Chondrocyte (in vitro differentiated cells): Measurements from ENCODE around the gene TUBG1. TPM values are rescaled to one million over a fixed set of nuclear protein-coding genes. Genes with fewer than 3 reads are reported as not detected.
A peak's percentile ranks its signal among the peaks of the same experiment; 100 is the strongest.

Experiments
- DNase-seq: peaks from one replicate; pipeline ENCODE4 v3.0.0; 2021; ENCODE audit warnings: mixed read lengths, low spot score
- H3K27ac Mint-ChIP-seq: one replicate; pipeline ENCODE4 v1.8.0; 2021; ENCODE audit warnings: mild to moderate bottlenecking, moderate library complexity, mixed read lengths; ENCODE audit not compliant: unreplicated experiment
- H3K27me3 Mint-ChIP-seq: 2 replicates; pipeline ENCODE4 v1.8.0; 2021; ENCODE audit warnings: low read depth, mixed read lengths
- H3K36me3 Mint-ChIP-seq: 2 replicates; pipeline ENCODE4 v1.8.0; 2021; ENCODE audit warnings: low read depth, mixed read lengths
- H3K4me1 Mint-ChIP-seq: 2 replicates; pipeline ENCODE4 v1.8.0; 2021; ENCODE audit warnings: low read depth, mild to moderate bottlenecking, mixed read lengths
- H3K4me3 Mint-ChIP-seq: one replicate; pipeline ENCODE4 v1.8.0; 2021; ENCODE audit warnings: mild to moderate bottlenecking, moderate library complexity, mixed read lengths; ENCODE audit not compliant: unreplicated experiment
- H3K9me3 Mint-ChIP-seq: 2 replicates; pipeline ENCODE4 v1.8.0; 2021; ENCODE audit warnings: low read depth, mixed read lengths
- long read RNA-seq: library from polyadenylated mRNA; stranded (forward); transcript quantifications from one replicate; pipeline ENCODE4 v2.0.0, GENCODE V29; 2021
- total RNA-seq: library from RNA; stranded (reverse); gene quantifications from 3 replicates; pipeline ENCODE4 v1.2.1, GENCODE V29; 2021
- TF ChIP-seq, protein P1 (sequence below): fragments of 200-600 bp; sonication (generic); IDR thresholded peaks from 2 replicates; pipeline ENCODE4 v1.5.0; 2021; ENCODE audit warnings: antibody characterized with exemption, mild to moderate bottlenecking, moderate library complexity

Gene TUBG1
- total RNA-seq: 41.1 to 70.4 TPM (median 41.6 TPM) in 3 replicates
- long read RNA-seq, transcript TUBG1-201 (11 exons, 1,611 nt): major isoform, 89 of 103 reads
- long read RNA-seq, partial matches to known transcripts: 7 of 103 reads
- long read RNA-seq, other reads (novel, unspliced or antisense): 7 of 103 reads

DNA sequence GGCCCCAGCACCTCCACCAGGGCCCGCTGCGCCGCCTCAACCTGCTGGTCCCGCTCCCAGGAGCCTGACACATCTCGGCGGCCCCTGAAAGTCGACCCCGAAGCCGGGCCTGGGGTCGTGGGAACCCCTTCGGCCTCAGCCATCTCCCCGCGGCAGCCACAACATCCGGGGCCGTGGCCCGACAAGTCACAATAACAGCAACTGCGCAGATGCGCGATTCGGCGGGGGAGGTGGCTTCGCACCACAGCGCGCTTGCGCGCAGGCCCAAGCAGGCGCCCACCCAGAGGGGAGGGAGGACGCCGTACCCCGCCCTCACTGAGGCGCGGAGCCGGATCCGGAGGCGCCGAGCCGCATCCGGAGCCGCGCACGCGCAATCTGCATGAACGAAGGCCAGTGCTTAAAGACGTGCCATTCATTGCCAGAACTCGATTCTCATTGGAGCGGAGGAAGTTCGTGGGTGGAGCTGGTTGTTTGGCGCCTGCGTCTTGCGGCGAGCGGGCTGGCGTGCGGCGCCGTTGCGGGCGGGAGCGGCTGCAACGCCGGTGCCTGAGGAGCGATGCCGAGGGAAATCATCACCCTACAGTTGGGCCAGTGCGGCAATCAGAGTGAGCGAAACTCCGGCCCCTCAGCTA is at the start of gene TUBG1, which contains the start of gene RETREG3:
TUBG1 (plus strand) TSS at position 502 of the 632 bp plus-strand sequence; CDS start at position 557, 55 bp downstream.
RETREG3 (minus strand) TSS at position 193 of the 632 bp plus-strand sequence; CDS start at position 143, 50 bp downstream.
- peak within 1 kb of the TSS; percentile 98 for H3K27ac Mint-ChIP-seq
- H3K27me3 Mint-ChIP-seq: no peaks in the 10 kb centered on the region
- TF ChIP-seq, protein P1, sequence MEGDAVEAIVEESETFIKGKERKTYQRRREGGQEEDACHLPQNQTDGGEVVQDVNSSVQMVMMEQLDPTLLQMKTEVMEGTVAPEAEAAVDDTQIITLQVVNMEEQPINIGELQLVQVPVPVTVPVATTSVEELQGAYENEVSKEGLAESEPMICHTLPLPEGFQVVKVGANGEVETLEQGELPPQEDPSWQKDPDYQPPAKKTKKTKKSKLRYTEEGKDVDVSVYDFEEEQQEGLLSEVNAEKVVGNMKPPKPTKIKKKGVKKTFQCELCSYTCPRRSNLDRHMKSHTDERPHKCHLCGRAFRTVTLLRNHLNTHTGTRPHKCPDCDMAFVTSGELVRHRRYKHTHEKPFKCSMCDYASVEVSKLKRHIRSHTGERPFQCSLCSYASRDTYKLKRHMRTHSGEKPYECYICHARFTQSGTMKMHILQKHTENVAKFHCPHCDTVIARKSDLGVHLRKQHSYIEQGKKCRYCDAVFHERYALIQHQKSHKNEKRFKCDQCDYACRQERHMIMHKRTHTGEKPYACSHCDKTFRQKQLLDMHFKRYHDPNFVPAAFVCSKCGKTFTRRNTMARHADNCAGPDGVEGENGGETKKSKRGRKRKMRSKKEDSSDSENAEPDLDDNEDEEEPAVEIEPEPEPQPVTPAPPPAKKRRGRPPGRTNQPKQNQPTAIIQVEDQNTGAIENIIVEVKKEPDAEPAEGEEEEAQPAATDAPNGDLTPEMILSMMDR: peak; percentile 83
- peak within 1 kb of the TSS; percentile 99 for H3K4me3 Mint-ChIP-seq
- peaks cover 33% of the 10 kb centered on the region for H3K4me1 Mint-ChIP-seq
- H3K9me3 Mint-ChIP-seq: no peaks in the 10 kb centered on the region
- peak; percentile 99 for DNase-seq
- peaks cover 14% of the 10 kb centered on the region for H3K36me3 Mint-ChIP-seq

DNA sequence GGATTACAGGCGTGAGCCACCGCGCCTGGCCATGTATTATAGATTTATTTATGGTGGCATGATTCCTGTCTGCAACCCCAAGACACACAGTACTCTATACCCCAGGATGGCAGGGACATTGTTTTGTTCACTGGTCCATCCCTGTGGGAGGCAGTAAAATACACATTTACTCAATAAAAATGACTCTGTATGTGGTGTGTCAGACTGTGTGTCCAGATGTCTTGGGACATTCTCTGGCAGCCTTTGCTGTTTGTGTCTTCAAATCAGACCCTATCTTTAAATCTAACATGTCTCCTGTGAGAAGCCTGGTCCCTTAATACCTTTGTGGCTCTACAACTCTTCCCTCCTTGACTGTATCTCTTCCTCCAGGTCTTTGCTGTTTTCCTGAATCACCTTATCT is 49.2 kb upstream of the TUBG1 start:
- TF ChIP-seq, protein P1: no peak
- DNase-seq: no peak
- Mint-ChIP-seq H3K27me3 (no peaks in the 10 kb centered on the region), H3K36me3 (no peaks in the 10 kb centered on the region), H3K4me1 (peaks cover 48% of the 10 kb centered on the region), H3K4me3 (no peak overlapping the region), H3K9me3 (no peaks in the 10 kb centered on the region), H3K27ac (peak overlapping the region; percentile 63)

DNA sequence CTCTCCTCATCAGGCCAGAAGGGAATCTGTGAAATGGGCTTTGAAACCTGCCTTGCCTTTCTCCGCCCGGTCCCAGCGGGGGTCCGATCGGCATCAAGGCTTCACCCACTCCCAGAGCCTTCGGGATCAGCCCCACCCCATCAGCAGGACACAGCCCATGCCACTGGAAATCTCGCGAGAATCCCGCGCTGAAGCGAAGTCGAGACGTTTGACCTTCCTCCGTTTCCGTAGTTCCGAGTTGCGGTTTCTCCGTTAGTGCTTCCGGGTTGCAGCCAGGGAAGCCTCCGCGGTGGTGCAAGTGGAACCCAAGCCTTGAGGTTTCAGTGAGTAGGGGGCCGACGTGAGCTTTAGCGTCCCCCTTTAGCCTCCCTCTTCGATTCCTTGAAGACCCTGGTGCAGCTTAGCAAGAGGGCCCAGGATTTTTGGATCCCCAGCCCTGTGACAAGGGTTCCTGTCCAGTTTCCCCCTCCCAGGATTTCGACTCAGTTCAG is 47.5 kb upstream of the TUBG1 start, which contains the start of gene COASY:
COASY (plus strand) TSS at position 252 of the 491 bp plus-strand sequence. CDS start 475 bp downstream, outside the sequence.
- Mint-ChIP-seq H3K27ac (peak within 1 kb of the TSS; percentile 93), H3K36me3 (peaks cover 1% of the 10 kb centered on the region), H3K27me3 (no peaks in the 10 kb centered on the region), H3K9me3 (no peaks in the 10 kb centered on the region), H3K4me3 (peak within 1 kb of the TSS; percentile 90), H3K4me1 (peaks cover 42% of the 10 kb centered on the region)
- peak; percentile 98 for DNase-seq
- TF ChIP-seq, protein P1: no peak

DNA sequence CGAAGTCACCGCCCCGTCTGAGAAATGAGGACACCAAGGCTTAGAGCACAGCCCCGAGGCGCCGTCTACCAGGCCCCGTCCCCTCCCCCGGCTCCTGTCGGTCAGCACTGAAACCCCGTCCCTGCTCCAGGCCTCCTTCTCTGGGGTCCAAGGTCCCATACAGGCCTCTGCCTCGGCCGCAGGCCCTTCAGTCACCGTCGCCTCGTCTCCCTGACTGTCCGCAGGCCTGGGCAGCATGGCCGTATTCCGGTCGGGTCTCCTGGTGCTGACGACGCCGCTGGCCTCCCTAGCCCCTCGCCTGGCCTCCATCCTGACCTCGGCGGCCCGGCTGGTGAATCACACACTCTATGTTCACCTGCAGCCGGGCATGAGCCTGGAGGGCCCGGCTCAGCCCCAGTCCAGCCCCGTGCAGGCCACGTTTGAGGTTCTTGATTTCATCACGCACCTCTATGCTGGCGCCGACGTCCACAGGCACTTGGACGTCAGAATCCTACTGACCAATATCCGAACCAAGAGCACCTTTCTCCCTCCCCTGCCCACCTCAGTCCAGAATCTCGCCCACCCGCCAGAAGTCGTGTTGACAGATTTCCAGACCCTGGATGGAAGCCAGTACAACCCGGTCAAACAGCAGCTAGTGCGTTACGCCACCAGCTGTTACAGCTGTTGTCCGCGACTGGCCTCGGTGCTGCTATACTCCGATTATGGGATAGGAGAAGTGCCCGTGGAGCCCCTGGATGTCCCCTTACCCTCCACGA is 46.9 kb upstream of the TUBG1 start:
- Mint-ChIP-seq H3K27me3 (no peaks in the 10 kb centered on the region), H3K9me3 (no peaks in the 10 kb centered on the region), H3K36me3 (peaks cover 2% of the 10 kb centered on the region), H3K4me3 (peak overlapping the region; percentile 90), H3K27ac (peak overlapping the region; percentile 93), H3K4me1 (peaks cover 40% of the 10 kb centered on the region)
- no peak for DNase-seq
- TF ChIP-seq, protein P1: no peak

DNA sequence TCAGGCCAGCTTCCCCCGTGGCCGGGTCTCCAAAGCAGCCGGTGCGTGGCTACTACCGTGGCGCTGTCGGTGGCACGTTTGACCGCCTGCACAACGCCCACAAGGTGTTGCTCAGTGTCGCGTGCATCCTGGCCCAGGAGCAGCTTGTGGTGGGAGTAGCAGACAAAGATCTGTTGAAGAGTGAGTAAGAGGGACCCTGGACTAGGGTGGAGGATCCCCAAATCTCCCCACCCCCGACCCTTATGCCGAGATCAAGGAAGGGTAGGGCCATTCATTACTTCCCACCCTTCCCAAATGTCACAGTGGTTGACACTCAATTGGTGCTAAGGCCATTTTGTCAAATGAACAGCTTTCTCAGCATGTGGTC is 46.4 kb upstream of the TUBG1 start:
- TF ChIP-seq, protein P1: no peak
- H3K9me3 Mint-ChIP-seq: no peaks in the 10 kb centered on the region
- H3K4me3 Mint-ChIP-seq: peak overlapping the region; percentile 90
- H3K27ac Mint-ChIP-seq: peak overlapping the region; percentile 93
- peaks cover 5% of the 10 kb centered on the region for H3K36me3 Mint-ChIP-seq
- H3K4me1 Mint-ChIP-seq: peaks cover 45% of the 10 kb centered on the region
- H3K27me3 Mint-ChIP-seq: no peaks in the 10 kb centered on the region
- DNase-seq: no peak
